Activated T-helper 2 cell treated with anti-CD3 and anti-CD28 coated beads, Interferon-gamma antibody, Interleukin-2, Interleukin-4, amounts not matched to agents 10 μg/mL and 5 μg/mL and 100 μg/mL, durations not matched to agents 14 hours and 24 hours and 36 hours (primary cell): ENCODE results near the gene GIN1. TPM values are rescaled to one million over a fixed set of nuclear protein-coding genes. Genes with fewer than 3 reads are reported as not detected.
"Not testable (repeated sequence)": the region's sequence is repeated elsewhere in the genome, so short reads cannot be mapped to it uniquely, and the experiment has no call there.

Source experiments
- DNase-seq: peaks from one replicate; pipeline ENCODE4 v3.0.0; 2021; ENCODE audit warnings: low spot score
- H3K27ac Mint-ChIP-seq: one replicate; pipeline ENCODE4 v1.8.0; 2021; ENCODE audit warnings: mixed read lengths
- H3K27me3 Mint-ChIP-seq: one replicate; pipeline ENCODE4 v1.8.0; 2021; ENCODE audit warnings: low read depth, mixed read lengths
- H3K36me3 Mint-ChIP-seq: one replicate; pipeline ENCODE4 v1.8.0; 2021; ENCODE audit warnings: low read depth, mixed read lengths
- H3K4me1 Mint-ChIP-seq: one replicate; pipeline ENCODE4 v1.8.0; 2021; ENCODE audit warnings: low read depth, mixed read lengths
- H3K4me3 Mint-ChIP-seq: one replicate; pipeline ENCODE4 v1.8.0; 2021; ENCODE audit warnings: low read depth, mild to moderate bottlenecking, moderate library complexity, mixed read lengths
- H3K9me3 Mint-ChIP-seq: one replicate; pipeline ENCODE4 v1.8.0; 2021; ENCODE audit warnings: mixed read lengths
- intact Hi-C: fragments of 100-400 bp; cut with micrococcal nuclease; formaldehyde crosslinking; loops from one replicate; pipeline ENCODE4 v1.15.1; 2023
- total RNA-seq: library from RNA; stranded (reverse); gene quantifications from 2 replicates; pipeline ENCODE4 v1.2.3, GENCODE V29; 2022

The GIN1 gene
- total RNA-seq, 1 donor from 2014 or later = 7.0 TPM

GRCh38 chr5:103059525-103059924, 60.4 kb downstream of the GIN1 start:
- H3K27ac Mint-ChIP-seq = no peak overlapping the region
- H3K4me3 Mint-ChIP-seq = no peak overlapping the region
- DNase-seq = no peak
- H3K4me1 Mint-ChIP-seq = no peaks in the 10 kb centered on the region
- intact Hi-C loops = no loop called here
- no peaks in the 10 kb centered on the region for H3K36me3 Mint-ChIP-seq
- H3K27me3 Mint-ChIP-seq = peaks cover 6% of the 10 kb centered on the region
- H3K9me3 Mint-ChIP-seq = peaks cover 4% of the 10 kb centered on the region

DNA sequence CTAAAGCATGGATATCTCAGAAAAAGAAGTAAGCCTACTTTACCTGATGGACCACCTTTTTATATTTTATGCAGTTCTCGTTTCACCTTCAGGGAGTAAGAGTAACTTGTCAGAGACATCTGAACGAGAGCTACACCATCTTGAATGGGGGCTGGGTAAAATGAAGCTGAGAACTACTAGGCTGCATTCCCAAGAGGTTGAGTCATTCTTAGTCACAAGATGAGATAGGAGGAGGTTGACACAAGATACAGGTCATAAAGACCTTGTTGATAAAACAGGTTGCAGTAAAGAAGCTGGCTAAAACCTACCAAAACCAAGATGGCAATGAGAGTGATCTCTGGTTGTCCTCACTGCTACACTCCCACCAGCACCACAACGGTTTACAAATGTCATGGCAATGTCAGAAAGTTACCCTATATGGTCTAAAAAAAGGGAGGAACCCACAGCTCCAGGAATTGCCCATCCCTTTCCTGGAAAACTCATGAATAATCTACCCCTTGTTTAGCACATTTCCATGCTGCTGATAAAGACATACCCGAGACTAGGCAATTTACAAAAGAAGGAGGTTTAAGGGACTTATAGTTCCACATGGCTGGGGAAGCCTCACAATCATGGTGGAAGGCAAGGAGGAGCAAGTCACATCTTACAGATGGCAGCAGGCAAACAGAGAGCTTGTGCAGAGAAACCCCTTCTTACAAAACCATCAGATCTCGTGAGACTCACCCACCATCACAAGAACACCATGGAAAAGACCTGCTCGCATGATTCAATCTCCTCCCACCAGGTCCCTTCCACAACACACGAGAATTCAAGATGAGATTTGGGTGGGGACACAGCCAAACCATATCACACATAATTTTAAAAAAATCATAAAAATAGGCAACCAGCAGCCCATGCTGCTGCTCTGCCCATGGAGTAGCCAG, 62.5 kb downstream of the GIN1 start:
- intact Hi-C loops = no loop called here
- H3K27ac Mint-ChIP-seq = no peak overlapping the region
- H3K36me3 Mint-ChIP-seq = no peaks in the 10 kb centered on the region
- H3K9me3 Mint-ChIP-seq = peaks cover 4% of the 10 kb centered on the region
- peaks cover 2% of the 10 kb centered on the region for H3K27me3 Mint-ChIP-seq
- no peak overlapping the region for H3K4me3 Mint-ChIP-seq
- no peak for DNase-seq
- no peaks in the 10 kb centered on the region for H3K4me1 Mint-ChIP-seq

GRCh38 chr5:103046706-103047105, 73.2 kb downstream of the GIN1 start:
- H3K9me3 Mint-ChIP-seq, H3K36me3 Mint-ChIP-seq, DNase-seq, H3K27me3 Mint-ChIP-seq, H3K27ac Mint-ChIP-seq, H3K4me3 Mint-ChIP-seq, H3K4me1 Mint-ChIP-seq: not testable (repeated sequence)
- intact Hi-C loops = loop anchor here (10.0 kb wide), 1 partner anchor 262 kb away; no protein-coding TSS in a partner anchor

DNA sequence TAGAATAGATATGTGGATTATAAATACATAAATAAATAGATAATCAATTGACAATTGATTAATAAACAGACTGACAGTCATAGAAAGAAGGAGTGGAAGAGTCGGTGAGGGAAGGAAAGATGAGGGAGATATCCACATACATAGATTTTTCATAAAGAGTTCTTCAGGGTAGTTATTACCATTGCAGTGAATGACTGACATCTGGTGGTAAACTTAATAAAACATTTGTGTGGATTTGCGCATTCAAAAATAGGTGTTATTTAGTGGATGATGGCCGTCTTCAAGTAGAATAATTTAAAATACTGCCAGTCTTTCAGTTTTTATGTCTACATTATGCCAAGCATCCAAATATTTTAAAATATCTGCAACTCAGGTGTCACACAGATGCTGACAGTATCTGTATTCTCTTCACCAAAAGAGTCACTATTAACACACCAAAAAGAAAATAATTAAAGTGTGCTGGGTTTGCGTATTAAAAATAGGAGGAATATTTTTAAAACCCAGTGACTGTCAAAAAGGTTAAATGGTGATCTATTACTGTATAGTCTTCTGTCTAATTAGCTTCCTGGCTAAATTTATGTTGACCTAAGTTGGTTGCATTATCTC, 78.8 kb downstream of the GIN1 start:
- intact Hi-C loops = loop anchor here (2.0 to 10.0 kb wide), 4 partner anchors 96 to 454 kb away; no protein-coding TSS in a partner anchor
- no peaks in the 10 kb centered on the region for H3K4me1 Mint-ChIP-seq
- H3K36me3 Mint-ChIP-seq = no peaks in the 10 kb centered on the region
- no peak overlapping the region for H3K27ac Mint-ChIP-seq
- H3K4me3 Mint-ChIP-seq = no peak overlapping the region
- H3K9me3 Mint-ChIP-seq = no peaks in the 10 kb centered on the region
- no peak for DNase-seq
- H3K27me3 Mint-ChIP-seq = peaks cover 17% of the 10 kb centered on the region

DNA sequence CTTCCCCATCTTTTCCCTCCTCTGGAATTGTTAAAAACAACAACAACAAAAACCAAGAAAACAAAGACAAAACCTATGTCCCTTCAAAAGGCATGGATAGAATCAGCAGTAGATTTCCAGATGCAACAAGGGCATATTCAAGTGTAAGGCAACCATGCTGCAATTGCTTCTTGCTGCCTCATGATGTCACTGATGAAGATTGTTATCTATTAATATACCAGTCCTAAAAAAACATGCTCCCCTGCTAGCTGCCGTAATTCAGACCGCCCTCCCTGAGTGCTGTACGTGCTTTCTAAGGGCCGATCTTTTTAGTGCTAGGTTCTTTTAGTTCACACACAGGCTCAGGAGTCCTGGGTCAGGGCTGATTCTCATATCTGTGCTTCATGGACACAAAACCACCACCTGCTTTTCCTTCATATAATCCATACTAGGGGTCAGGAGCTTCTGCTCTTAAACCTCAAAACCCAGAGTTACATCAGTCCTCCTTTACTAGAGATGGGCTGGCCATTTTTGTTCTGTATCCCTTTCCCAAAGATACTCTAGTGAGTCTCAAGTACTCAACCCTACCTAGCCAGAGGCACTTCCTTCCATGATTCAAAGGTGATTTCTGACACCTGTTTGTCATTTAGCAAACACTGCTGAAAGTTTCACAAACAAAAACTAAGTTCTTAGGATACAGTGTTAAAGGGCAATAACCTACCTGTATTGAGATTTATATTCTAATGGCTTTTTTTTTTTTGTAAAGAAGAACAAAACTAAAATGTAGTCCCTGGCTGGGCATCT, 82.1 kb downstream of the GIN1 start:
- Mint-ChIP-seq H3K4me3 (no peak overlapping the region), H3K4me1 (no peaks in the 10 kb centered on the region), H3K9me3 (no peaks in the 10 kb centered on the region), H3K27ac (no peak overlapping the region), H3K27me3 (peaks cover 10% of the 10 kb centered on the region), H3K36me3 (no peaks in the 10 kb centered on the region)
- DNase-seq = no peak
- intact Hi-C loops = no loop called here

GRCh38 chr5:103036601-103037000, 83.3 kb downstream of the GIN1 start:
- no peaks in the 10 kb centered on the region for H3K4me1 Mint-ChIP-seq
- H3K27me3 Mint-ChIP-seq = peaks cover 10% of the 10 kb centered on the region
- no peak overlapping the region for H3K4me3 Mint-ChIP-seq
- intact Hi-C loops = no loop called here
- no peaks in the 10 kb centered on the region for H3K36me3 Mint-ChIP-seq
- DNase-seq = no peak
- H3K9me3 Mint-ChIP-seq = no peaks in the 10 kb centered on the region
- no peak overlapping the region for H3K27ac Mint-ChIP-seq

Other genes with a start within 250 kb of the GIN1 start
- gene PPIP5K2, start 163 bp upstream of the GIN1 start, total RNA-seq = 44.1 and 52.5 TPM in 2 replicates
- 12.3 TPM in 2 replicates for gene MACIR, start 138.6 kb upstream of the GIN1 start, total RNA-seq